ENCODE measurements around the gene PRPF38B. TPM values are rescaled to one million over a fixed set of nuclear protein-coding genes. Genes with fewer than 3 reads are reported as not detected.

The PRPF38B gene
- total and polyA plus RNA-seq, 9 of the 15 experiments (the other 6 are each of a cell fraction or from before 2014, with no cell fraction given), result 25.3 to 85.5 (median 66.4) TPM

DNA sequence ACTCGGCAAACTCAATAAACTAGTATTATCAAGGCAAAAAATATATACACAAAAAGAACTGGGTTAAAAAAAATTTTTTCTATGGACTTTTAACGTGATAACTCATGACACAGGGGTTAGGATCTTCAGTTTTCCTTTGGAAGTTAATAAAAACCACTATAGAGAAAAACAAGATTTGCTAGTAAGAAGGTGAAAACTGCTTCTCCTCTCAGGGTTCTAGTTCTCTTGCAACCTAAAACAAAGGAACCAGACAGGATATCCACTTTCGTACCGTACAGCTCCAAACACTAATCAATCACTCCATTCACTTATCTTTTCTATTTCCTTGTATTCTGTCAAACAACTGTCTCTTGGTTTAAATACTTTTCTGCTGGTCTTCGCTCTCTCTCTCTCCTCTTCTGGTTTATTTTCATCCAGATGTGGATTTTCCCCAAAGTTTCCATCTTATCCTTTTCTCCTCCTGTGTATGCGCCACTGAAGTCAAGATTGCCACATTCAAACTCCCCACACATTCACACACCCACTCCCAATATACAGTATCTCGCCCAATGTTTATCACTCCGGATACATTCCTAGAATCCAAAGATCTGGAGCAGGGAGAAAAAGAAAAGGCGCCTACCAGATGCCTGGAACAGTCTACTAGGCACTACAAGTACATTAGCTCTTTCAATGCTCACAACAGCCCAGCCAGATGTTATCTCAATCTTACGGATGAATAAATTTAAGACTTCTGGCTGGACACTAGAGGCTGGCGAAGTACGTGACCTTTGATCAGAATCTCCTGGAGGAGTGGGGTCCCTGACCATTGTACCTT is 775 bp upstream of the PRPF38B start (continued):
- TF ChIP-seq, protein P1, sequence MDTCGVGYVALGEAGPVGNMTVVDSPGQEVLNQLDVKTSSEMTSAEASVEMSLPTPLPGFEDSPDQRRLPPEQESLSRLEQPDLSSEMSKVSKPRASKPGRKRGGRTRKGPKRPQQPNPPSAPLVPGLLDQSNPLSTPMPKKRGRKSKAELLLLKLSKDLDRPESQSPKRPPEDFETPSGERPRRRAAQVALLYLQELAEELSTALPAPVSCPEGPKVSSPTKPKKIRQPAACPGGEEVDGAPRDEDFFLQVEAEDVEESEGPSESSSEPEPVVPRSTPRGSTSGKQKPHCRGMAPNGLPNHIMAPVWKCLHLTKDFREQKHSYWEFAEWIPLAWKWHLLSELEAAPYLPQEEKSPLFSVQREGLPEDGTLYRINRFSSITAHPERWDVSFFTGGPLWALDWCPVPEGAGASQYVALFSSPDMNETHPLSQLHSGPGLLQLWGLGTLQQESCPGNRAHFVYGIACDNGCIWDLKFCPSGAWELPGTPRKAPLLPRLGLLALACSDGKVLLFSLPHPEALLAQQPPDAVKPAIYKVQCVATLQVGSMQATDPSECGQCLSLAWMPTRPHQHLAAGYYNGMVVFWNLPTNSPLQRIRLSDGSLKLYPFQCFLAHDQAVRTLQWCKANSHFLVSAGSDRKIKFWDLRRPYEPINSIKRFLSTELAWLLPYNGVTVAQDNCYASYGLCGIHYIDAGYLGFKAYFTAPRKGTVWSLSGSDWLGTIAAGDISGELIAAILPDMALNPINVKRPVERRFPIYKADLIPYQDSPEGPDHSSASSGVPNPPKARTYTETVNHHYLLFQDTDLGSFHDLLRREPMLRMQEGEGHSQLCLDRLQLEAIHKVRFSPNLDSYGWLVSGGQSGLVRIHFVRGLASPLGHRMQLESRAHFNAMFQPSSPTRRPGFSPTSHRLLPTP (IDR thresholded peaks at IDR 0.05; ENCODE audit: borderline replicate concordance, extremely low read depth, insufficient read length), result no peak
- no peak for TF ChIP-seq ZNF707 (CRISPR knock-in tag; conservative IDR thresholded peaks at IDR 0.05)
- no peak for TF ChIP-seq ZNF444 (CRISPR knock-in tag; IDR thresholded peaks at IDR 0.05)
- peak; percentile 32; the same call in 1 of the 2 replicates for TF ChIP-seq FOSL1 (tag; conservative IDR thresholded peaks at IDR 0.05)
- TF ChIP-seq TRIM24 (IDR thresholded peaks at IDR 0.05), result no peak
- TF ChIP-seq OTX1 (CRISPR knock-in tag; IDR thresholded peaks at IDR 0.05), result 0 out of 2 replicates have a peak, but pooled peaks have one; percentile 28
- TF ChIP-seq ZNF699 (CRISPR knock-in tag; IDR thresholded peaks at IDR 0.05; ENCODE audit: insufficient replicate concordance), result no peak
- peak; percentile 65 for TF ChIP-seq ZKSCAN8 (CRISPR knock-in tag; IDR thresholded peaks at IDR 0.05)
- TF ChIP-seq ZNF551 (CRISPR knock-in tag; IDR thresholded peaks at IDR 0.05), result no peak
- TF ChIP-seq, protein P2, sequence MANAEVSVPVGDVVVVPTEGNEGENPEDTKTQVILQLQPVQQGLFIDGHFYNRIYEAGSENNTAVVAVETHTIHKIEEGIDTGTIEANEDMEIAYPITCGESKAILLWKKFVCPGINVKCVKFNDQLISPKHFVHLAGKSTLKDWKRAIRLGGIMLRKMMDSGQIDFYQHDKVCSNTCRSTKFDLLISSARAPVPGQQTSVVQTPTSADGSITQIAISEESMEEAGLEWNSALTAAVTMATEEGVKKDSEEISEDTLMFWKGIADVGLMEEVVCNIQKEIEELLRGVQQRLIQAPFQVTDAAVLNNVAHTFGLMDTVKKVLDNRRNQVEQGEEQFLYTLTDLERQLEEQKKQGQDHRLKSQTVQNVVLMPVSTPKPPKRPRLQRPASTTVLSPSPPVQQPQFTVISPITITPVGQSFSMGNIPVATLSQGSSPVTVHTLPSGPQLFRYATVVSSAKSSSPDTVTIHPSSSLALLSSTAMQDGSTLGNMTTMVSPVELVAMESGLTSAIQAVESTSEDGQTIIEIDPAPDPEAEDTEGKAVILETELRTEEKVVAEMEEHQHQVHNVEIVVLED (CRISPR knock-in tag; IDR thresholded peaks at IDR 0.05), result 0 out of 2 replicates have a peak, but pooled peaks have one; percentile 35
- no peak for TF ChIP-seq E2F3 (CRISPR knock-in tag; IDR thresholded peaks at IDR 0.05)
- TF ChIP-seq, protein P3, sequence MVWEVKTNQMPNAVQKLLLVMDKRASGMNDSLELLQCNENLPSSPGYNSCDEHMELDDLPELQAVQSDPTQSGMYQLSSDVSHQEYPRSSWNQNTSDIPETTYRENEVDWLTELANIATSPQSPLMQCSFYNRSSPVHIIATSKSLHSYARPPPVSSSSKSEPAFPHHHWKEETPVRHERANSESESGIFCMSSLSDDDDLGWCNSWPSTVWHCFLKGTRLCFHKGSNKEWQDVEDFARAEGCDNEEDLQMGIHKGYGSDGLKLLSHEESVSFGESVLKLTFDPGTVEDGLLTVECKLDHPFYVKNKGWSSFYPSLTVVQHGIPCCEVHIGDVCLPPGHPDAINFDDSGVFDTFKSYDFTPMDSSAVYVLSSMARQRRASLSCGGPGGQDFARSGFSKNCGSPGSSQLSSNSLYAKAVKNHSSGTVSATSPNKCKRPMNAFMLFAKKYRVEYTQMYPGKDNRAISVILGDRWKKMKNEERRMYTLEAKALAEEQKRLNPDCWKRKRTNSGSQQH (CRISPR knock-in tag; IDR thresholded peaks at IDR 0.05), result peak; percentile 77; the same call in 1 of the 2 replicates
- TF ChIP-seq ELF1 (tag; IDR thresholded peaks at IDR 0.05), result peak; percentile 5; the same call in 1 of the 2 replicates
- no peak for TF ChIP-seq ZNF217 (CRISPR knock-in tag; IDR thresholded peaks at IDR 0.05)
- peak in 1 of 2 experiments; percentile 70; a peak in 1 of 4 replicates for TF ChIP-seq FOXA3 (CRISPR knock-in tag; conservative IDR thresholded peaks at IDR 0.05 in 1 of 2, IDR thresholded peaks at IDR 0.05 in 1 of 2)
- no peak for TF ChIP-seq MTF1 (CRISPR knock-in tag; IDR thresholded peaks at IDR 0.05; ENCODE audit: borderline replicate concordance)
- TF ChIP-seq POLR2B (IDR thresholded peaks at IDR 0.05; ENCODE audit: low read depth, partially characterized antibody), result peak; percentile 6
- TF ChIP-seq, protein P4, sequence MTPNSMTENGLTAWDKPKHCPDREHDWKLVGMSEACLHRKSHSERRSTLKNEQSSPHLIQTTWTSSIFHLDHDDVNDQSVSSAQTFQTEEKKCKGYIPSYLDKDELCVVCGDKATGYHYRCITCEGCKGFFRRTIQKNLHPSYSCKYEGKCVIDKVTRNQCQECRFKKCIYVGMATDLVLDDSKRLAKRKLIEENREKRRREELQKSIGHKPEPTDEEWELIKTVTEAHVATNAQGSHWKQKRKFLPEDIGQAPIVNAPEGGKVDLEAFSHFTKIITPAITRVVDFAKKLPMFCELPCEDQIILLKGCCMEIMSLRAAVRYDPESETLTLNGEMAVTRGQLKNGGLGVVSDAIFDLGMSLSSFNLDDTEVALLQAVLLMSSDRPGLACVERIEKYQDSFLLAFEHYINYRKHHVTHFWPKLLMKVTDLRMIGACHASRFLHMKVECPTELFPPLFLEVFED (CRISPR knock-in tag; conservative IDR thresholded peaks at IDR 0.05), result peak; percentile 18; the same call in 1 of the 2 replicates
- TF ChIP-seq KDM1A (IDR thresholded peaks at IDR 0.05), result peak in 1 of 2 experiments; percentile 26; a peak in 1 of 4 replicates

All from K562 (cell line).